Ovary (tissue), 9 donors: ENCODE data around the gene CCDC88A. TPM values are rescaled to one million over a fixed set of nuclear protein-coding genes. Genes with fewer than 3 reads are reported as not detected.
A peak's percentile ranks its signal among the peaks of the same experiment; 100 is the strongest.
"Not testable (repeated sequence)": the region's sequence is repeated elsewhere in the genome, so short reads cannot be mapped to it uniquely, and the experiment has no call there.

Experiments
- DNase-seq, 5 donors: peaks; one replicate each; pipeline ENCODE4 v3.0.0-alpha.2; 2019 to 2020
- H3K27ac ChIP-seq, 2 donors: fragments of 200-600 bp; one replicate each; pipeline versions ENCODE4 v1.5.1 to v1.8.0; 2019 to 2022
- H3K27me3 ChIP-seq: fragments of 200-600 bp; one replicate; pipeline ENCODE4 v1.8.0; 2022
- H3K36me3 ChIP-seq: fragments of 200-600 bp; sonication (generic); one replicate; pipeline ENCODE4 v1.5.1; 2019
- H3K4me1 ChIP-seq: one replicate; pipeline ENCODE4 v1.8.1; 2013; ENCODE audit warnings: mild to moderate bottlenecking, moderate library complexity; ENCODE audit not compliant: insufficient read depth
- H3K4me3 ChIP-seq: fragments of 200-600 bp; sonication (generic); one replicate; pipeline ENCODE4 v1.5.1; 2017
- H3K9me3 ChIP-seq, 2 donors: fragments of 200-600 bp in 1 of 2; sonication (generic) in 1 of 2; one replicate each; pipeline versions ENCODE4 v1.5.1 to v1.8.1; 2013 to 2019; ENCODE audit warnings: mild to moderate bottlenecking in 1 of 2, moderate library complexity in 1 of 2
- CTCF ChIP-seq, 3 donors: fragments of 450-650 bp in 2 of 3; fragments of 200-600 bp in 1 of 3; IDR thresholded peaks; one replicate each; pipeline versions ENCODE4 v1.5.1 to v1.8.0; 2016 to 2022; ENCODE audit warnings: antibody characterized with exemption in 3 of 3, mild to moderate bottlenecking in 1 of 3
- EP300 ChIP-seq: sonication (generic); formaldehyde crosslinking; IDR thresholded peaks from one replicate; pipeline ENCODE4 v1.6.1; 2017; ENCODE audit warnings: antibody characterized with exemption
- POLR2A ChIP-seq: fragments of 450-650 bp; IDR thresholded peaks from one replicate; pipeline ENCODE4 v1.6.1; 2017; ENCODE audit warnings: antibody characterized with exemption, mild to moderate bottlenecking, moderate library complexity
- WGBS, 3 donors: extraction: QIAGEN DNeasy Blood & Tissue Kit in 1 of 3; methylation state at CpG; one replicate each; pipeline versions ENCODE4 v1.1.5 to v1.1.7; 2013 to 2017; 5-methylcytosine and 5-hydroxymethylcytosine counted together
- intact Hi-C, 4 donors: fragments of 100-400 bp; cut with DNase I; formaldehyde crosslinking; loops; one replicate each; pipeline versions ENCODE4 v1.11.0 to v1.15.1; 2022 to 2023
- polyA plus RNA-seq, 2 donors: library from polyadenylated mRNA; stranded (reverse); fragments of 200-250 nt in 1 of 2; fragments of 350-450 nt in 1 of 2; fragmentation: Illumina TruSeq in 1 of 2; extraction: RNeasy Lipid Tissue Mini Kit (QIAGEN cat#74804) in 1 of 2; gene quantifications; one replicate each; pipeline ENCODE4 v1.2.3, GENCODE V29; 2013 to 2014
- total RNA-seq, 7 donors: library from RNA; depleted of rRNA in 2 of 7; stranded (reverse); fragments of >200 nt in 2 of 7; fragmentation: NEBNext Ultra II Directional in 3 of 7; extraction: Animal tissue kit (Norgen Biotek cat#: 25700) in 3 of 7; gene quantifications; one replicate each; pipeline versions ENCODE4 v1.1.0 to v1.2.4, GENCODE V29; 2016 to 2023
- donor health status: DM: no; HTN: no; CAD: no; lungs with moderate emphysema.
- donor health status: DM: no; HTN: no; CAD: no.
- donor health status: Bipolar disorder and iron deficiency.
- donor health status: DM: yes; HTN: yes; CAD: no.
- donor health status: DM: no; HTN: no; CAD: no.
- donor health status: DM: yes; HTN: yes; CAD: no.

CCDC88A gene
- total and polyA plus RNA-seq, 9 donors: 9.6 to 64.4 (median 30.6) TPM

DNA sequence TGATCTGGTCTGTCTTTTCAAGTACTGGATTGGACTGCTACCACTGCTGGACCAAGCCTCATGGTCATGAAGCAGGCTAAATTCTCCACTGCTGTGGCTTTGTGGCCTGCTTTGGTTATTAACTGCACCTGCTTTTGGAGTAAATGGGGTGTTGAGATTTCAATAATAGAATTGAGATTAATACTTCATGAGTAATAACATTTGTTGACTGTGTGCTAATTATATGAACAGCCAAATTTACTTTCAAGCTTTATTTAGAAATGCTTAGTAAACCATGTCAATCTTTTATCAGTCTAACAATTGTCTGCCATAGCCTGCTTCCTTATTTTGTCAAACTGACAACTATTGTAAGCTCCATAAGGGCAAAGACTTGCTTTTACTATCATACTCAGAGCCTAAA lies 123.3 kb downstream of the CCDC88A start:
- TF ChIP-seq POLR2A (no peak), CTCF (IDR thresholded peaks at IDR 0.05) (no peak), EP300 (no peak)
- Histone ChIP-seq H3K27ac (no peak overlapping the region), H3K4me3 (no peak overlapping the region), H3K9me3 (no peaks in the 10 kb centered on the region), H3K36me3 (no peaks in the 10 kb centered on the region), H3K27me3 (no peaks in the 10 kb centered on the region), H3K4me1 (no peaks in the 10 kb centered on the region)
- no peak for DNase-seq
- intact Hi-C loops: no loop called here

GRCh38 chr2:55283083-55283482 lies 136.6 kb downstream of the CCDC88A start:
- H3K36me3 ChIP-seq: no peaks in the 10 kb centered on the region
- no peaks in the 10 kb centered on the region for H3K27me3 ChIP-seq
- intact Hi-C loops: no loop called here
- H3K27ac ChIP-seq: no peak overlapping the region
- no peak overlapping the region for H3K4me3 ChIP-seq
- no peak for TF ChIP-seq POLR2A
- no peak for TF ChIP-seq EP300
- TF ChIP-seq CTCF (IDR thresholded peaks at IDR 0.05): no peak
- no peak for DNase-seq
- WGBS, 3 donors: 96 to 99% (median 96%) methylated on average over 12 of the region's 12 CpGs
- no peaks in the 10 kb centered on the region for H3K9me3 ChIP-seq
- peaks cover 2% of the 10 kb centered on the region for H3K4me1 ChIP-seq

- TF ChIP-seq EP300: no peak
- TF ChIP-seq CTCF (IDR thresholded peaks at IDR 0.05): no peak
- TF ChIP-seq POLR2A: peak; percentile 35
- H3K4me1 ChIP-seq: peaks cover 2% of the 10 kb centered on the region
- peak overlapping the region; percentile 54 for H3K4me3 ChIP-seq
- H3K27me3 ChIP-seq: no peaks in the 10 kb centered on the region
- WGBS, 3 donors: 0 to 1% (median 0%) methylated on average over 42 to 60 of the region's 60 CpGs
- no peaks in the 10 kb centered on the region for H3K36me3 ChIP-seq
- H3K27ac ChIP-seq: peak overlapping the region; percentile 88 to 93
- intact Hi-C loops: no loop called here
- DNase-seq: peak; percentile 80 to 90 (median 85)
- H3K9me3 ChIP-seq: no peaks in the 10 kb centered on the region
These were observed 137.3 kb downstream of the CCDC88A start for GRCh38 chr2:55282110-55282917.

- intact Hi-C loops, H3K4me3 ChIP-seq, H3K27ac ChIP-seq, H3K36me3 ChIP-seq, H3K27me3 ChIP-seq, H3K9me3 ChIP-seq, DNase-seq, H3K4me1 ChIP-seq: not testable (repeated sequence)
- WGBS, 3 donors: 87 to 96% (median 94%) methylated on average over 5 of the region's 5 CpGs
These were observed 138.7 kb downstream of the CCDC88A start for GRCh38 chr2:55280851-55281546.

GRCh38 chr2:55279859-55280424 lies 139.7 kb downstream of the CCDC88A start:
- WGBS, 3 donors: 41 to 51% (median 49%) methylated on average over 7 of the region's 7 CpGs
- H3K4me1 ChIP-seq, H3K4me3 ChIP-seq, H3K27ac ChIP-seq, H3K36me3 ChIP-seq, DNase-seq, H3K27me3 ChIP-seq, intact Hi-C loops, H3K9me3 ChIP-seq: not testable (repeated sequence)

GRCh38 chr2:55279214-55279835 lies 140.3 kb downstream of the CCDC88A start:
- WGBS, 3 donors: 18 to 28% (median 19%) methylated on average over 10 of the region's 10 CpGs
- H3K4me3 ChIP-seq, H3K36me3 ChIP-seq, DNase-seq, intact Hi-C loops, H3K9me3 ChIP-seq, H3K4me1 ChIP-seq, H3K27me3 ChIP-seq, H3K27ac ChIP-seq: not testable (repeated sequence)
